HG02943 (cell line): ENCODE data around the gene LMBRD2.

Source experiments
- ATAC-seq: cut with Tn5 transposase; IDR thresholded peaks from one replicate; pipeline ENCODE4 v1.9.1; 2021; ENCODE audit warnings: mild to moderate bottlenecking, low read depth, moderate library complexity; ENCODE audit not compliant: unreplicated experiment

Gene LMBRD2

GRCh38 chr5:36125868-36126267 is 25.8 kb downstream of the LMBRD2 start:
- ATAC-seq: no peak

GRCh38 chr5:36111238-36111637 is 40.4 kb downstream of the LMBRD2 start:
- no peak for ATAC-seq

DNA sequence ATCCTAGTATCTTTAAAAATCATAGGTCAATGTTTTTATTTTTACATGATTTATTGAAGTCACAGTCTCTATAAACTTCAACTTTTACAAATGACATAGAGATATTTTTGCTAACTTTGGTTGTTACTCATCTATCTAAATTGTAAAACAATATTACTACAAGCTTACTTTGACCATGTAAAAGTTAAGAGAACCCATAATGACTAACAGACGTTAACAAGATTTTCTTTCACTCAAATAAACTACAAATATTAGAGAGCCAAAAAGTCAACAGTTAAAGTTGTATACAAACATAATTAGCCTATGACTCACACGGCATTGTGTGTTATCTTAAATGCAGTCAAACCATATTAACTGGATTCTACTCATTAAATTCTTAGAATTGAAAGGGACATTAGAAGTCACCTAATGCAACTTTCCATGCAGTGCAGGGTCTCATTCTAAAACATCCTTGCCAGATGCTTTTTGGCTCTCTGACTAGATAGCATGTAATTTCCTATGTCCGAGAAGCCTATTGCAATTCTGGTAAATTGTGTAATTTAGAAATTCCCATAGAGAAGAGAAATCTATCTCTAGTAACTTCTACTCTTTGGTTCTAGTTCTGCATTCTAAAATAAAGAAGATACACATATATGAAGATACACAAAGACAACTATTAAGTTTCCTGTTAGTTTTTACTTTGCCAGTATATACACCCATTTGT is 42.8 kb downstream of the LMBRD2 start:
- no peak for ATAC-seq

DNA sequence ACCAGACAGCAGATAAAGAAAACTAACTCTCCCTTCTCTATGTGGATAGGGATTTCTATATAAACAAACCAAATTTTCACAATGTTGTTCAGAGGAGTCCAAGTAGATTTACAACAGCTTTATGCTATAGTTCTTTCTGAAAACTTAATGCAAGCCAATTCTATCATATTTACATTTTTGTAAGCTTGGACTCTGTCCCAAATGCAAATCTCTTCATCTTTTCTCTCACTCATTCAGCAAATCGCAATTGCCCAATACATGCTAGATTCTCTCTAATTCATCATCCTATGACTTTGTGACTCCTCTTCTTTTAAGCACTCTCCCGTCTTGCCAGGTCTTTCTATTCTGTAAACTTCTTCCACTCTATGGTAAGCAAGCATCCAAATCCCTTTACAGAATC is 45.9 kb downstream of the LMBRD2 start:
- no peak for ATAC-seq

DNA sequence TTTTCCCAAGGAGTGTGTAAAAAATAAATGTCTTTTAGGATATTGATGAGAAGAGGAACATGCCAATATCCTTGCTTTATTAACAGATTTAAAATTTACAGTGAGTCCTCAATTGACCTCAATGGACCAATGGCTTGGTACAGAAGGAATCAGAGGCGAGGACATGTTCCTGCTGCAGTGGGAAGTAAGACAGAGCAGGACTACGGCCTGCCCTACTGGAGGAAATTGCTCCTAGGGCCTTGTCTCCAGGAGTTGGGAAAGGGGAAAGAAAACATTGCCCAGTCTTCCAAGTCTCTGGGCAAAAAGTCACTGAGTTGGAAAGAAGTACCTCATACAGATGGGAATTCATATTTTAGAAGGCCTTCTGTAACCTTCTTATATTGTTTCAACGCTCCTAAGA is 51.9 kb downstream of the LMBRD2 start:
- no peak for ATAC-seq

GRCh38 chr5:36096486-36096885 is 55.2 kb downstream of the LMBRD2 start:
- no peak for ATAC-seq

DNA sequence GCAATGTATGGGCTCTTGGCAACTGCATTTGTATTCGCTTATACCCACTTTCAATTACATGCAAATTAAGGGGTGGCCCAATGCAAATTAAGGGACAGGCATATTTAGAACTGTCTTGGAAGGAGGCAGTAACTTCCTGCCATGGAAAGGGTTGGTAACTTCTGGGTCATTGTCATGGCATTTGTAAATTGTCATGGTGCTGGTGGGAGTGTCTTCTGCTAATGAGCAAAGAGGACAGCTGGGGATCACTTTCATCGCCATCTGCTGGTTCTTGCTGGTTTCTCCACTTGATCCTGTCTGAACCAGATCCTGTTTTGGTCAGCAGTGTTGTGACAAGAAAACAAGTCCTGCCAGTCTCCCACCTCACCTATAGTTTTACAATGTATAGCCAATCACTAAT is 61.7 kb downstream of the LMBRD2 start:
- peak; percentile 73 for ATAC-seq

- ATAC-seq: peak; percentile 97
Measured at GRCh38 chr5:36079200-36079781, 72.4 kb downstream of the LMBRD2 start.

DNA sequence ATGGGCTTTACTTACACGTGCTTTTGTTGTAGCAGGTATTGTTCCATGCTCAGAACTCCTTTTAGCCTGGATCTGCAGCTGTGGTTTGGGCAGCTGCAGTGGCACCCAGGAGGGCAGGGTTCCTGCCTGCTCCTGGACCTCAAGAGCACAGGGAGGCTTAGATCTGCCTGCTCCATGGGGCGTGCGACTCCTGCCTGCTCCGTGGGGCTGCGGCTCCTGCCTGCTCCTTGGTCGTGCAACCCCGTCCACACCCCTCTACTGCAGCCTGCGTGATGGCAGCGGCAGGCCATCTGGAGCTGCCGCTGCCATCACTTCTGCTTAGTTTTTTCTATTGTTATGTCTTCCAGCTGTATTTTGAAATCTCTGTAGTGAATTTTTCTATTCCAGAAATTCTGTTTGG is 73.3 kb downstream of the LMBRD2 start:
- ATAC-seq: no peak

- ATAC-seq: peak; percentile 77
Measured at GRCh38 chr5:36073595-36074216, 78.0 kb downstream of the LMBRD2 start.

- ATAC-seq: peak; percentile 68
Measured at GRCh38 chr5:36070687-36071571, 80.8 kb downstream of the LMBRD2 start.

DNA sequence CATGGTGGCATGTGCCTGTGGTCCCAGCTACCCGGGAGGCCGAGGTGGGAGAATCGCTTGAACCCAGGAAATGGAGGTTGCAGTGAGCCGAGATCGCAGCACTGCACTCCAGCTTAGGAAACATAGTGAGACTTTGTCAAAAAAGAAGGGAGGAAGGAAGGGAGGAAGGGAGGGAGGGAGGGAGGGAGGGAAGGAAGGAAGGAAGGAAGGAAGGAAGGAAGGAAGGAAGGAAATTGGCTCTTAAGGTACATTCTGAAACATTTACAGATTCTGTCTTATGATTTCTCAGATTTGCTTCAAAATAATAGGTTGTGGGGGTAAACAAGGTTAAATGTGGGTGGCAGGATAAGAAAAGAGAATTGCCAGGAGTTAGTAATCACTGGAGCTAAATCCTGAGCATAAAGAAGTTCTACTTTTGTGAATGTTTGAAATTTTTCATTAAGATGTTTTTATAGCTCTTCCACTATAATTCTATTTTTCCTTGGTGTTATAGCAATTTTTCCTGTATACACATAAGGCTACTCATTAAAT is 82.9 kb downstream of the LMBRD2 start:
- ATAC-seq: no peak

GRCh38 chr5:36066540-36067210 is 85.0 kb downstream of the LMBRD2 start, which contains the start of gene UGT3A2:
Gene UGT3A2 (minus strand): TSS chr5:36066882. CDS start chr5:36066789, 93 bp downstream.
- no peak for ATAC-seq

- no peak for ATAC-seq
Measured at GRCh38 chr5:36066001-36066539, 85.6 kb downstream of the LMBRD2 start.

DNA sequence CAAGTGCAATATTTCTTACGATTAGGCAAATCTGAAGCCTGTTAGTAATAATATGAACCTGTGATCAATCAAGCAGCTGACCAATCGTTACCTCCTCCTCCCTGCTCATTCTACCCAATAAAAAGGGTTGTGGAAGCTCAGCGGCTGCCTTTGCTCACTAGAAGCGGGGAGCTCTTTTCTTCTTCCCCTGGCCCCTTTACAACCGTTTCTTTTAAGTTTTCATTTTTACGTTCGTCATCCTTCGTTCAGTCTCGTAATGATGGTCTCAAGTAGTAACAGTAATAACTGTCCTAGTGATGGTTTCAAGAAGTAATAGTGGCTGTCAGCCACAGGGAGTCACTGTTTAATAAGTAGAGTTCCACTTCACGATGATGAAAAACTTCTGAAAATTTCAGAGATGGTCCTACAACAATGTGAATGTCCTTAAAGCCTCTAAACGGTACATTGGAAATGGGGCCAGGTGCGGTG is 91.2 kb downstream of the LMBRD2 start:
- no peak for ATAC-seq

DNA sequence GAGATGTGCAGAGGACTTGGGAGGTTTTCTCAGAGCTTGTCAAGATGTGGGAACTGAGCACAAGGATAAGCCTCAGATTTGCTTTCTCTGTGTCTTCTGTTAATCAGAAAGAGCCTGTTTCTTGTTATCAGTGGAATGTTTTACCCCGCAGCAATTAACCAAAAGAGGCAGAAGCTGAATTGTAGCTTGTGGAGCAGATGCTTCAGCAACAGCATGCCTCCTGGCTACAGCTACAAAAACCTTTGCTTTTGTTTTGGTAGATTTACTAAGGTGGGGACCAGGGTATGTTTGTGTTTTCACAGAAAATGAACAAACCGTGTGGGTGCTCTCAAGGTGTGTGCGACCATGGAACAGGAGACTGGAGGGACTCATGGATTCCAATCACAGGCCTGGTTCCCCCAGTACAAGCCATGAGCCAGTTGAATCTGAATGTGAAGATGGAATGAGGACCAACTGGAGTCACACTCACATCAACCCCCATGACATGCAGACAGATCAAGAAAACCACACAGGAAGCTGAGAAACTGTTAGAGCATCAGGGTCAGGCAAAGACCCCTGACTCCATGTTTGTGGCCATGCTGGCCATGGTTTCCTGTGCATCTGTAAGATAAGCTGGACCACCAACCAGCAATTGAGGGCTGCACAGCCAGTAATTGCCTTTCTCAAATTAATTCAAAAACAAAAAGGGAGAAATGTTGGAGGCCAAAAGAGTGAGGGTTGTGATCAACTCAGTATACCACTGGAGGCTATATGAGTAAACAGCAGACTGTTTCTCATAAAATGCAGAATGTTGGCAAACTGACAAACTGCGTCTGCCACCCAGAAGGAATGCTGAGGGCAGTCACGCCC is 91.9 kb downstream of the LMBRD2 start:
- no peak for ATAC-seq

- ATAC-seq: no peak
Measured at GRCh38 chr5:36058776-36059175, 92.9 kb downstream of the LMBRD2 start.

DNA sequence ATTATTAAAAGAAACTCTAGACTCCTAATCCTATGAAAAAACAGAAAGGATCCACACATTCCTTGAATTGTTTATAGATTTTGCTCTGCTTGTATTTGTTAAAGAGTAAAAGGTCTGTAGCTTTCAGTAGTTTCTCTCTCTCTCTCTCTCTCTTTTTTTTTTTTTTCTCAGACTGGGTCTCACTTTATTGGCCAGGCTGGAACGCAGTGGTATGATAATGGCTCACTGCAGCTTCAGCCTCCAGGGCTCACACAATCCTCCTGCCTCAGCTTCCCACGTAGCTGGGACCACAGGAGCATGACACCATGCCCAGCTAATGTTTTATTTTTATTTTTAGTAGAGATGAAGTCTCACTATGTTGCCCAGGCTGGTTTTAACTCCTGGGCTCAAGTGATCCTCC is 94.3 kb downstream of the LMBRD2 start:
- ATAC-seq: no peak

- ATAC-seq: no peak
Measured at GRCh38 chr5:36056422-36056821, 95.3 kb downstream of the LMBRD2 start.
